Measurements from ENCODE around the gene ACTR2.

DNA sequence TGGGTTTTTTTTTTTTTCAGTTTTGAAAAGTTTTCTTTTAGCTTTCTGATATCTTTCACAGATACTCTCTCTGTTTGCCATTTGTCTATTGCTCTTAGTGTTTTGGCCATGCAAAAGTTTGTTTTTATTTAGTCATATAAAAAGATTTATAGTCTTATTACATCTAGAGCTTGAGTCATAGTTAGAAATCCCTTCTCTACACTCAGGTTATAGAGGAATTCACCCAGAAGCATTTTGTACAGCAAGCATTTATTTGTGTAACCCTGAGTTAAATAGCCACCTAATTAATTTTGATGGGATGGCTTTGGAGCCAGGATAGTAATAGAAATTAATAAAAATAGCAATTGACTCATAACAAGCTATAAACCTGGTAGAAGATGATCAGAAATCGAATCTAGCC is 35.6 kb downstream of the ACTR2 start:
- TF ChIP-seq, protein P1, sequence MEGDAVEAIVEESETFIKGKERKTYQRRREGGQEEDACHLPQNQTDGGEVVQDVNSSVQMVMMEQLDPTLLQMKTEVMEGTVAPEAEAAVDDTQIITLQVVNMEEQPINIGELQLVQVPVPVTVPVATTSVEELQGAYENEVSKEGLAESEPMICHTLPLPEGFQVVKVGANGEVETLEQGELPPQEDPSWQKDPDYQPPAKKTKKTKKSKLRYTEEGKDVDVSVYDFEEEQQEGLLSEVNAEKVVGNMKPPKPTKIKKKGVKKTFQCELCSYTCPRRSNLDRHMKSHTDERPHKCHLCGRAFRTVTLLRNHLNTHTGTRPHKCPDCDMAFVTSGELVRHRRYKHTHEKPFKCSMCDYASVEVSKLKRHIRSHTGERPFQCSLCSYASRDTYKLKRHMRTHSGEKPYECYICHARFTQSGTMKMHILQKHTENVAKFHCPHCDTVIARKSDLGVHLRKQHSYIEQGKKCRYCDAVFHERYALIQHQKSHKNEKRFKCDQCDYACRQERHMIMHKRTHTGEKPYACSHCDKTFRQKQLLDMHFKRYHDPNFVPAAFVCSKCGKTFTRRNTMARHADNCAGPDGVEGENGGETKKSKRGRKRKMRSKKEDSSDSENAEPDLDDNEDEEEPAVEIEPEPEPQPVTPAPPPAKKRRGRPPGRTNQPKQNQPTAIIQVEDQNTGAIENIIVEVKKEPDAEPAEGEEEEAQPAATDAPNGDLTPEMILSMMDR (IDR thresholded peaks at IDR 0.05; ENCODE audit: insufficient read depth, low read length) = no peak
- no peak for TF ChIP-seq POLR2AphosphoS5 (IDR thresholded peaks at IDR 0.05; ENCODE audit: low read depth)
- TF ChIP-seq, protein P2, sequence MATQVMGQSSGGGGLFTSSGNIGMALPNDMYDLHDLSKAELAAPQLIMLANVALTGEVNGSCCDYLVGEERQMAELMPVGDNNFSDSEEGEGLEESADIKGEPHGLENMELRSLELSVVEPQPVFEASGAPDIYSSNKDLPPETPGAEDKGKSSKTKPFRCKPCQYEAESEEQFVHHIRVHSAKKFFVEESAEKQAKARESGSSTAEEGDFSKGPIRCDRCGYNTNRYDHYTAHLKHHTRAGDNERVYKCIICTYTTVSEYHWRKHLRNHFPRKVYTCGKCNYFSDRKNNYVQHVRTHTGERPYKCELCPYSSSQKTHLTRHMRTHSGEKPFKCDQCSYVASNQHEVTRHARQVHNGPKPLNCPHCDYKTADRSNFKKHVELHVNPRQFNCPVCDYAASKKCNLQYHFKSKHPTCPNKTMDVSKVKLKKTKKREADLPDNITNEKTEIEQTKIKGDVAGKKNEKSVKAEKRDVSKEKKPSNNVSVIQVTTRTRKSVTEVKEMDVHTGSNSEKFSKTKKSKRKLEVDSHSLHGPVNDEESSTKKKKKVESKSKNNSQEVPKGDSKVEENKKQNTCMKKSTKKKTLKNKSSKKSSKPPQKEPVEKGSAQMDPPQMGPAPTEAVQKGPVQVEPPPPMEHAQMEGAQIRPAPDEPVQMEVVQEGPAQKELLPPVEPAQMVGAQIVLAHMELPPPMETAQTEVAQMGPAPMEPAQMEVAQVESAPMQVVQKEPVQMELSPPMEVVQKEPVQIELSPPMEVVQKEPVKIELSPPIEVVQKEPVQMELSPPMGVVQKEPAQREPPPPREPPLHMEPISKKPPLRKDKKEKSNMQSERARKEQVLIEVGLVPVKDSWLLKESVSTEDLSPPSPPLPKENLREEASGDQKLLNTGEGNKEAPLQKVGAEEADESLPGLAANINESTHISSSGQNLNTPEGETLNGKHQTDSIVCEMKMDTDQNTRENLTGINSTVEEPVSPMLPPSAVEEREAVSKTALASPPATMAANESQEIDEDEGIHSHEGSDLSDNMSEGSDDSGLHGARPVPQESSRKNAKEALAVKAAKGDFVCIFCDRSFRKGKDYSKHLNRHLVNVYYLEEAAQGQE (IDR thresholded peaks at IDR 0.05; ENCODE audit: insufficient replicate concordance, low read depth) = no peak
